ENCODE results near the gene KCNH1. TPM values are rescaled to one million over a fixed set of nuclear protein-coding genes. Genes with fewer than 3 reads are reported as not detected.
A peak's percentile ranks its signal among the peaks of the same experiment; 100 is the strongest.

The KCNH1 gene
- total RNA-seq, 1 experiment from 2014 or later, result not detected

DNA sequence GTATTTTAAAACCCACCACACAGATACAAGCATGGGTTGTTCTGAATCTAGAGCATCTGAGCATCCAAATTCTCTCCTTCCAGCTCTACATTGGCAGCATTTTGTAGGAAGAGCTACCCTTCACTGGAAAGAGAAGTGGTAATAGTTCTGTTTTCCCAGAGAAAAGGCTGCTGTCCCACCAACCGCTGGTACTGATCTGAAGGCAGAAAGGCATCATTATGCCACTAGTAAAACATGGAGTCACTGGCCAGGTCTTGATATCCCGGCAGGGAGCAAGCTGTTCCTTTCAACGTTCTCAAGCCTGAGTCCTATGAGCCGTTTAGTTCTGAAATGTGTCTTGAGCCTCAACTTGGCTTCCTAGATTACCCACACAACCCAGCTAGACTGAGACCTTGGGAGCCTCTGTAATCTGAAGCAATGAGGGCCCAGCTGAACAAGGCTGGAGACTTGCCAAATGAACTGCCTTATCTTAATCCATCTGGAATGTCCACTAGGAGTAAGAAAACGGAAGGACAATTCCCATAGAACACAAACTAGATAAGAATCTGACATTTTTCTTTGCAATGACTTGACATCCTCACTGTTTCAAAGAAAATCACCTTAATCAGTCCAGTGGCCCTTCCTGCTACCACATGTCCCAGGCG is 116.8 kb downstream of the KCNH1 start:
- ATAC-seq, result no peak
- ChIA-PET CTCF (no interaction called here), RAD21 (ENCODE audit: low non-redundant PET in 1 of 2, low total read pairs in 2 of 2, uncharacterized antibody in 2 of 2, unreplicated experiment in 2 of 2) (no interaction called here), POLR2A (no interaction called here)
- Histone ChIP-seq H3K27me3 (ENCODE audit: insufficient read depth, low read length) (peaks cover 42% of the 10 kb centered on the region), H3K4me3 (replicated peaks in 1 of 2; ENCODE audit: low read depth in 1 of 2, low read length in 2 of 2) (no peak overlapping the region), H3K79me2 (ENCODE audit: insufficient read depth, low read length) (no peaks in the 10 kb centered on the region), H3K9ac (ENCODE audit: low read length) (no peak overlapping the region), H2AFZ (ENCODE audit: low read depth, low read length, poor library complexity, severe bottlenecking) (no peak overlapping the region), H3K36me3 (ENCODE audit: control insufficient read depth in 1 of 2, insufficient read depth in 2 of 2, low read length in 2 of 2) (no peaks in the 10 kb centered on the region), H3K9me3 (ENCODE audit: control insufficient read depth in 1 of 2, insufficient read depth in 1 of 2, low read depth in 1 of 2, low read length in 2 of 2) (no peaks in the 10 kb centered on the region), H3K9me2 (ENCODE audit: insufficient read depth) (no peaks in the 10 kb centered on the region), H3K4me2 (ENCODE audit: low read length) (no peak overlapping the region), H3K4me1 (ENCODE audit: control insufficient read depth in 1 of 2, insufficient read depth in 2 of 2, low read length in 2 of 2) (no peaks in the 10 kb centered on the region), H3K27ac (ENCODE audit: low read depth, low read length) (no peak overlapping the region), H4K20me1 (ENCODE audit: insufficient read depth) (no peaks in the 10 kb centered on the region)
- intact Hi-C loops (cut with micrococcal nuclease), result no loop called here
- DNase-seq (ENCODE audit: low read depth, low spot score), result no peak
- no TSS peak for BruUV-seq (replicated peaks)
- TF ChIP-seq ZFX (IDR thresholded peaks at IDR 0.05), result no peak
- TF ChIP-seq, protein P1, sequence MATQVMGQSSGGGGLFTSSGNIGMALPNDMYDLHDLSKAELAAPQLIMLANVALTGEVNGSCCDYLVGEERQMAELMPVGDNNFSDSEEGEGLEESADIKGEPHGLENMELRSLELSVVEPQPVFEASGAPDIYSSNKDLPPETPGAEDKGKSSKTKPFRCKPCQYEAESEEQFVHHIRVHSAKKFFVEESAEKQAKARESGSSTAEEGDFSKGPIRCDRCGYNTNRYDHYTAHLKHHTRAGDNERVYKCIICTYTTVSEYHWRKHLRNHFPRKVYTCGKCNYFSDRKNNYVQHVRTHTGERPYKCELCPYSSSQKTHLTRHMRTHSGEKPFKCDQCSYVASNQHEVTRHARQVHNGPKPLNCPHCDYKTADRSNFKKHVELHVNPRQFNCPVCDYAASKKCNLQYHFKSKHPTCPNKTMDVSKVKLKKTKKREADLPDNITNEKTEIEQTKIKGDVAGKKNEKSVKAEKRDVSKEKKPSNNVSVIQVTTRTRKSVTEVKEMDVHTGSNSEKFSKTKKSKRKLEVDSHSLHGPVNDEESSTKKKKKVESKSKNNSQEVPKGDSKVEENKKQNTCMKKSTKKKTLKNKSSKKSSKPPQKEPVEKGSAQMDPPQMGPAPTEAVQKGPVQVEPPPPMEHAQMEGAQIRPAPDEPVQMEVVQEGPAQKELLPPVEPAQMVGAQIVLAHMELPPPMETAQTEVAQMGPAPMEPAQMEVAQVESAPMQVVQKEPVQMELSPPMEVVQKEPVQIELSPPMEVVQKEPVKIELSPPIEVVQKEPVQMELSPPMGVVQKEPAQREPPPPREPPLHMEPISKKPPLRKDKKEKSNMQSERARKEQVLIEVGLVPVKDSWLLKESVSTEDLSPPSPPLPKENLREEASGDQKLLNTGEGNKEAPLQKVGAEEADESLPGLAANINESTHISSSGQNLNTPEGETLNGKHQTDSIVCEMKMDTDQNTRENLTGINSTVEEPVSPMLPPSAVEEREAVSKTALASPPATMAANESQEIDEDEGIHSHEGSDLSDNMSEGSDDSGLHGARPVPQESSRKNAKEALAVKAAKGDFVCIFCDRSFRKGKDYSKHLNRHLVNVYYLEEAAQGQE (IDR thresholded peaks at IDR 0.05; ENCODE audit: low read depth), result 0 out of 2 replicates have a peak, but pooled peaks have one; percentile 3
- TF ChIP-seq, protein P2, sequence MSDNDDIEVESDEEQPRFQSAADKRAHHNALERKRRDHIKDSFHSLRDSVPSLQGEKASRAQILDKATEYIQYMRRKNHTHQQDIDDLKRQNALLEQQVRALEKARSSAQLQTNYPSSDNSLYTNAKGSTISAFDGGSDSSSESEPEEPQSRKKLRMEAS (IDR thresholded peaks at IDR 0.05), result no peak
- no peak for TF ChIP-seq POLR2AphosphoS5 (IDR thresholded peaks at IDR 0.05; ENCODE audit: low read depth, low read length)
- TF ChIP-seq JUND (IDR thresholded peaks at IDR 0.05), result no peak

DNA sequence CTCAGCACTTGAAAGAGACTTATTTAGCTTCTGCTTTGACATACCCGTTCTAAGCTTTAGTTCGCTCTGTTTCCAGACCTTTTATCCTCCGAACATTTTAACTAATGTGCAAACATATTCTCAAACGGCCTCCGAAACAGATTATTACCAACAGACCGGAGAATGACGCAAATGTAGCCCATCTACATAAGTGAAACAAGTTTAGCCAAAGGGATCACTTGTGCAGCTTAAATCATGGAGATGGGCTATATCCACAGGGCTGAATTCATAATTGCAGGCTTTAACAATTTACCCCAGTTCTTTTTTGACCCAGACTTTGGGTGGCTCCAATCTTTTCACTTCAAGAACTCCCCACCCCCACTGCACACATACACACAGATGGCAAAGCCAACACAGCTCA is 119.7 kb downstream of the KCNH1 start:
- H3K9me3 ChIP-seq (ENCODE audit: control insufficient read depth in 1 of 2, insufficient read depth in 1 of 2, low read depth in 1 of 2, low read length in 2 of 2), result no peaks in the 10 kb centered on the region
- H3K9me2 ChIP-seq (ENCODE audit: insufficient read depth), result no peaks in the 10 kb centered on the region
- no peak overlapping the region for H3K4me3 ChIP-seq (replicated peaks in 1 of 2; ENCODE audit: low read depth in 1 of 2, low read length in 2 of 2)
- no peak for ATAC-seq
- no peak overlapping the region for H3K4me2 ChIP-seq (ENCODE audit: low read length)
- ChIA-PET CTCF (no interaction called here), POLR2A (no interaction called here), RAD21 (ENCODE audit: low non-redundant PET in 1 of 2, low total read pairs in 2 of 2, uncharacterized antibody in 2 of 2, unreplicated experiment in 2 of 2) (no interaction called here)
- peaks cover 48% of the 10 kb centered on the region for H3K27me3 ChIP-seq (ENCODE audit: insufficient read depth, low read length)
- no peak overlapping the region for H3K9ac ChIP-seq (ENCODE audit: low read length)
- intact Hi-C loops (cut with micrococcal nuclease), result no loop called here
- H3K79me2 ChIP-seq (ENCODE audit: insufficient read depth, low read length), result no peaks in the 10 kb centered on the region
- no peaks in the 10 kb centered on the region for H4K20me1 ChIP-seq (ENCODE audit: insufficient read depth)
- no peak for TF ChIP-seq EZH2 (IDR thresholded peaks at IDR 0.05)
- no peak for TF ChIP-seq ZFX (IDR thresholded peaks at IDR 0.05)
- no peak for TF ChIP-seq EGR1 (IDR thresholded peaks at IDR 0.05; ENCODE audit: low read depth)
- H3K4me1 ChIP-seq (ENCODE audit: control insufficient read depth in 1 of 2, insufficient read depth in 2 of 2, low read length in 2 of 2), result no peaks in the 10 kb centered on the region
- no peaks in the 10 kb centered on the region for H3K36me3 ChIP-seq (ENCODE audit: control insufficient read depth in 1 of 2, insufficient read depth in 2 of 2, low read length in 2 of 2)
- H2AFZ ChIP-seq (ENCODE audit: low read depth, low read length, poor library complexity, severe bottlenecking), result no peak overlapping the region
- BruUV-seq (replicated peaks), result no TSS peak
- no peak overlapping the region for H3K27ac ChIP-seq (ENCODE audit: low read depth, low read length)
- no peak for DNase-seq (ENCODE audit: low read depth, low spot score)

All from HCT116 (cell line).